ELF-1 (cell line): Measurements from ENCODE around the gene FJX1.
"Not testable (repeated sequence)": the region's sequence is repeated elsewhere in the genome, so short reads cannot be mapped to it uniquely, and the experiment has no call there.

ENCODE experiments used
- DNase-seq: peaks from one replicate; pipeline ENCODE4 v3.0.0-alpha.2; 2016; ENCODE audit warnings: low read depth, low spot score

The FJX1 gene

GRCh38 chr11:35667257-35667656 lies 49.0 kb downstream of the FJX1 start:
- no peak for DNase-seq

DNA sequence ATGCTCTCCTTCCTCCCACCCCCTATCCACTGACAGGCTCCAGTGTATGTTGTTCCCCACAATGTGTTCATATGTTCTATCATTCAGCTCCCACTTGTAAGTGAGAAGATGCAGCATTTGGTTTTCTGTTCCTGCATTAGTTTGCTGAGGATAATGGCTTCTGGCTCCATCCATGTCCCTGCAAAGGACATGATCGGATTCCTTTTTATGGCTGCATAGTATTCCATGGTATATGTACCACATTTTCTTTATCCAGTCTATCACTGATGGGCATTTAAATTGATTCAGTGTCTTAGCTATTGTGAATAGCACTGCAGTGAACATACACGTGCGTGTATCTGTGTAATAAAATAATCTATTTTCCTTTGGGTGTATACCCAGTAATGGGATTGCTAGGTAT lies 50.1 kb downstream of the FJX1 start:
- not testable (repeated sequence) for DNase-seq
